Fibroblast of skin of left quadriceps (primary cell): ENCODE results near the gene METAP1D.
A peak's percentile ranks its signal among the peaks of the same experiment; 100 is the strongest.

Experiments
- DNase-seq, 2 experiments: peaks; one replicate each; pipeline ENCODE4 v3.0.0-alpha.2; 2013; ENCODE audit warnings: low read depth in 2 of 2

Gene METAP1D

GRCh38 chr2:172080641-172081220 is 81.0 kb downstream of the METAP1D start:
- DNase-seq = no peak

DNA sequence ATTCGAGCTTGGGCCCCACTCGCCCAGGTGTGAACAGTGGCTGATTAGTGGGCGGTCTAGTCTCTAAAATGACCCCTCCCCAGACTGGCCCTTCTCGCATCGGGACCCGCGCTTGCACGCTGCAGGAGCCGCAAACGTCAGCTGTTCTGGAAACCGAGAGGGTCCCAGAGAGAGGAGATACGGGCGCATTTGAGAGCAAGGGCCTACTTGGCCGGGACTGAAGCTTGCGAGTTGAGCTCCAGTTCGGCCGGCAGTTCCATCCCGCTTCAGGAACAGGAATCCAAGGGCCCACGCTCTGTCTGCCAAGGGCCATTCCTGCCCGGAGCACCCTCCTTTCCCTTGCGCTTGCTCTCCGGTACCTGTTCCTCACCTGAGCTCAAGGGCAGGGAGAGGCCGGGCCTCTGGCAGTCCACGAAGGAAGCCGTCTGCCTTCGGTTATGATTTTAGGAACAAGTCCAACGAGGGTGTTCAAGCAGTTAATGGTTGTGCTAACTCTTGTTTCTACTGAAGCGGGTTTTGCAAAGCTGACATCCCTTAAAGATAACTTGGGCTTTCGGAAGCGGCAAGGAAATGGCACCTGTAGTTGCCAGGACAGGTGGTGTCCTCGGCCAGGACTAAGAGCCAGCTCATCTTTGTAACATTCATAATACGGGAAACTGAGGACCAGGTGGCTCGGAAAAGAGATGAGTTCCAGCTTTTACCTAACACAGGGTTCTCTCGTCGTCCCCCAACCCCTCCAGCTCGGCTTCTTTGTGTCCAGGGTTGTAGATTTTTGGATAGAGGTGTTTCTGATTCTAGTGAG is 81.7 kb downstream of the METAP1D start:
- no peak for DNase-seq

- no peak for DNase-seq
Observed at GRCh38 chr2:172082105-172082943, 82.6 kb downstream of the METAP1D start.

- no peak for DNase-seq
Observed at GRCh38 chr2:172082944-172083627, 83.3 kb downstream of the METAP1D start.

GRCh38 chr2:172083628-172084394 is 84.1 kb downstream of the METAP1D start:
- DNase-seq = no peak

DNA sequence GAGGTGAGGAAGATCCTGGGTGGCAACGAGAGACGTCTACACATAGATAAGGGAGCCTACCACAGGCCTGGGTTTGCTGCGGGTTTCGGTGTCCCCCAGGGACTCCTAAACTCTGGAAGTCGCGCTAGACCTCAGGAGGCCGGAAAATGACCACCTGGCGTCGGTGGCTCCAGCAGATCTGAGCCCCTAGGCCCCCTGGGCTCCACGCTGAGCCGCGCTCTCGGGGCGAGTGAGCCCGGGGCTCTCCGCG is 84.6 kb downstream of the METAP1D start:
- DNase-seq = no peak

DNA sequence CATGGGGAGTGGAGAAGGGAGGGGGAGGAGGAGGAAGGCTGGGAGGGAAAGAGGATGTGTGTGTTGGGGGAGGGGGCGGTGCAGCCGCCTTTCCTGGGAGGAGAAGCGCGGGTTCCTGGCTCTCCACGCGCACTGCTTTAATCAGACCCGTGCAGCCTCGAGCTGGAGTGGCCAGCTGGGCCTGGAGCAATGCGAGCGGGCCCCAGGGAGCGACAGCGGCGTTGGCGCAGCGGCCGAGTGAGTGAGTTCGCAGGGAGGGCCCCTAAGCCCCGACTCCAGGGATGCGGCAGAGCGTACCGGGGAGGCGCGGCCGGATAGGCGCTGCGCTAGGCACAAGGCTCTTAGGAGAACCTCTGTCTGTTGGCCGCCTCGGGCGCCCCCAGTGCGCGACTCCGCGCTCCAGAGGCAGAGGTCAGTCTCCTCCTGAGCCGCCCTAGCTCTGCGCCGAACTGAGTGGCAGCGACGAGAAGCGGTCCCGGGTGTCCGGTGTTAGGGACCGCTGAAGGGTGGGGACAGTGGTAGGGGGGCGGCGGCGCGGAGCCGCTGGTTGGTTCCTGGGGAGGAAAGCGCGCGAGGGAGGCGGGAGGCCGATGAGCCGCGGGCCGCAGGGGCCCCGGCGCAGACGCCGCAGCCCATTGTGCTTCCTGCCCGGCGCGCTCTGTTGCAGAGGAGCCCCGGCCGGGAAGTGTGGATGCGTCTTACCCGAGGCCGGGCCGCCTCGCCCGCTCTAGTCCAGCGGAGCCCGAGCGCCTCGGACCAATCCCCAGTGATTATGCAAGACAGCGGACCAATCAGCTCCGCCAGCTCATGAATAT is 85.1 kb downstream of the METAP1D start:
- DNase-seq = peak; percentile 91 to 93

DNA sequence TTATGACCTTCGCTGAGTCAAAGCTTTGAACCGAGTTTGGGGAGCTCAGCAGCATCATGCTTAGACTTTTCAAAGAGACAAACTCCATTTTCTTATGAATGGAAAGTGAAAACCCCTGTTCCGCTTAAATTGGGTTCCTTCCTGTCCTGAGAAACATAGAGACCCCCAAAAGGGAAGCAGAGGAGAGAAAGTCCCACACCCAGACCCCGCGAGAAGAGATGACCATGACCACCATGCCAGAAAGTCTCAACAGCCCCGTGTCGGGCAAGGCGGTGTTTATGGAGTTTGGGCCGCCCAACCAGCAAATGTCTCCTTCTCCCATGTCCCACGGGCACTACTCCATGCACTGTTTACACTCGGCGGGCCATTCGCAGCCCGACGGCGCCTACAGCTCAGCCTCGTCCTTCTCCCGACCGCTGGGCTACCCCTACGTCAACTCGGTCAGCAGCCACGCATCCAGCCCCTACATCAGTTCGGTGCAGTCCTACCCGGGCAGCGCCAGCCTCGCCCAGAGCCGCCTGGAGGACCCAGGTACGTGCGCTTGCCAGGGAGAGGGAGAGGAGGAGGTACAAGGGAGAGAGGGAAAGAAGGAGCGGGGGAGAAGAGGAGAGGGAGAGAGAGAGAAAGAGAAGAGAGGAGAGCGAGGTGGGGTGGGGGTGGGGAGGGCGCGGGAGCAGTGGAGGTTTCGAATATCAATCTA is 85.9 kb downstream of the METAP1D start, which contains the start of gene DLX1:
TSS of gene DLX1 (plus strand) at position 48 of the 700 bp plus-strand sequence. CDS start at position 219, 171 bp downstream.
- DNase-seq = no peak

DNA sequence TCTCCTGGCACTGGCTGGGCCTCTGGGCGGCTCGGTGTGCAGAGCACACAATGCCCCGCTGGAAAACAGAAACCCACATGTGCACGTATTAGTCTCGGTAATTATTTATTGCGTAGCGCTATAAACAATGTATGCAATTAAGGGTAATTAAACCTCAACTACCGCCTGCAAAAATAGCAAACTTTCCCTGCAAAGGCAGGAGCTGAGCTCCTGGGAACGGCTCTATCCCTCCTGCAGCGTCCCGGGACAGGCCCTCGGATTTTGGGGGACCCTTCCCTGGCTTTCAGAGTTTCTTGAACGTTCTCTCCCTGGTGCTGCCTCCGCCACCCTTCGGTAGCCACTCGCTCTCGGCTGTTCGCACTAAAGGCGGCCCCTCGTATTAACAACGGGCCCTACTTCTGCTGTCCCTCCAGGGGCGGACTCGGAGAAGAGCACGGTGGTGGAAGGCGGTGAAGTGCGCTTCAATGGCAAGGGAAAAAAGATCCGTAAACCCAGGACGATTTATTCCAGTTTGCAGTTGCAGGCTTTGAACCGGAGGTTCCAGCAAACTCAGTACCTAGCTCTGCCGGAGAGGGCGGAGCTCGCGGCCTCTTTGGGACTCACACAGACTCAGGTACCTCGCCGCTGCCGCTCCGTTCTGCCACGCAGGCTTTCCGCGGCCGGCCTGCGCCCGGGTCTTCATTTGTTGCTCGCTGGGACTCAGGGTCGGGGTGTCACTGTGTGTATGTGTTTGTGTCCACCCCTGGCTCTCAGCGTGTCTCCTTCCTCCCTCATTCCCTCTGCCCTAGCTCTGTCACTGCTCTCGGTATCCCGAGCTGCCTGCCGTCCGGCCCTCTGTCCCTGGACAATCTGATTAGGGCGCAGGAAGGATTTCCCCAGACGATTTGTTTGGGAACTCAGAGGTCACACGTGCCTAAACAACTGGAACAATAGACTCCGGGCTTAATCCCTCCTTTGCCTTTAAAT is 86.8 kb downstream of the METAP1D start:
- no peak for DNase-seq

DNA sequence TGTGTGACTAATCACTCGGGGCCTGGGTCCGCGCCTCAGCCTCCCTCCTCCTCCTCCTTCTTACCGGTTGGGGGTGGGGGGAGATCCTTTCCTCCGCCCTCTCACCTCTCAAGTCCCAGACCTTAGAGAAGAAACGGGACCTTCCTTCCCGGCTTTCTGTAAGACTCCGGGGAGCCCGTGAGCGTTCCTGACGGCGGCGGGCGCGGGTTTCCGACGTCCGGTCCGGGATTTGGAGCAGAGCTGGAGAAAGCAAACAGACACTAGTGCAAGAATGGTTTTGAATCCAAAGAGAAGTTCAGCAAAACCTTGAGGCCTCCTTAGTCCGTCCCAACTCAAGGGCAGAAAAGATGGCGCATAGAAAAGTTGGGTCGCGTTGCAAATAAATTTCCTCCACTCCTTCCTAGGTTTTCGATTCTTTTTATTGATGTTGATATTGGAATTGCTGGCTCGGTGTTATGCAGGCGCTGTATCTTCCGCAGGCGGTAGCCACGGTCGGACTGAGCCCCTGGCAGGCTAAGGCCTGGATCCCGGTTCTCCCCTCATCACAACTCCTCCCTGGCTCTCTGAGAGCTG is 87.5 kb downstream of the METAP1D start:
- no peak for DNase-seq

DNA sequence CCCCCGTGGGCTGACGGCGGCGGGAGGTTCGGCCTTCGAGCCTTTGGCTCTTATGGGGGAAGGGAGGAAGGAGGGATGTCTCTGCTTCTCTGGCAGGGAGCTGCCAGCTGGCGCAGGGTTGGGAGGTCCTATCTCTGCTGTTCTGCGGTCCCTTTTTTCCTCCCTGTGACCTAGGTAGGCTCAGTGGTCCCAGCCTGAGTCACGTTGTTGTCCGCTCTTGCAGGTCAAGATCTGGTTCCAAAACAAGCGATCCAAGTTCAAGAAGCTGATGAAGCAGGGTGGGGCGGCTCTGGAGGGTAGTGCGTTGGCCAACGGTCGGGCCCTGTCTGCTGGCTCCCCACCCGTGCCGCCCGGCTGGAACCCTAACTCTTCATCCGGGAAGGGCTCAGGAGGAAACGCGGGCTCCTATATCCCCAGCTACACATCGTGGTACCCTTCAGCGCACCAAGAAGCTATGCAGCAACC is 88.1 kb downstream of the METAP1D start:
- no peak for DNase-seq

DNA sequence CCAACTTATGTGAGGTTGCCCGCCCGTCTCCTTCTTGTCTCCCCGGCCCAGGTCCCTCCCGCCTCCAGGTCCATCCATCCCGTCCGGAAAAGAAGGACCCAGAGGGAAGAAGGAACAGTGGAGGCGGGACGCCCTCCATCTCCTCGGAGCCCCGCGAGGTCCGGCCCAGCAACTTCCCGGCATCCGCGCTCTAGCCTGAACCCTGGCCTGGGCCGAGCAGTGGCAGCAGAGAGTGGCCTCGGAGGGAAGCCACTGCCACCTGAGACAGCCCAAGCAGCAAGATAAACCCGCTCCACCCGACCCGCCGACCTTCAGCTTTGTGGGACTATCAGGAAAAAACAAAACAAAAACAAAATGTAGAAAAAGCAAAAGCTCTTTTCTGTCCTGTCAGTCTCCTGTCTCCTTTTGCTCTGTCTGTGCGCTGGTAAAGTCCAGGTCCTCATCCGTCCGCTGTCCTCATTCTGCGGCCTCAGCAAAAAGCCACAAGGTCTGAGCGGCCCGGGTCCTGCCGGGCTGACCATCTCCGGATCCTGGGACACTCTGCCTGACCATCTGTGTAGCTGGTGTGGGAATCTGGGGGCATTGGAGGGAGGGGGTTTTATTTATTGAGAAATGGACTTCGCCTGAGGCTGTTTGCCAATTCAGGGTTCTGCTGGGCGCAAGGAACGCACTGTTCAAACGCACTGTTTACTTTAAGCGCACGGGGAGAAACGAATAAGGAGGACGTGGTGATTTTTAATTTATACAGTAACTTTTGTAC is 88.7 kb downstream of the METAP1D start:
- no peak for DNase-seq

DNA sequence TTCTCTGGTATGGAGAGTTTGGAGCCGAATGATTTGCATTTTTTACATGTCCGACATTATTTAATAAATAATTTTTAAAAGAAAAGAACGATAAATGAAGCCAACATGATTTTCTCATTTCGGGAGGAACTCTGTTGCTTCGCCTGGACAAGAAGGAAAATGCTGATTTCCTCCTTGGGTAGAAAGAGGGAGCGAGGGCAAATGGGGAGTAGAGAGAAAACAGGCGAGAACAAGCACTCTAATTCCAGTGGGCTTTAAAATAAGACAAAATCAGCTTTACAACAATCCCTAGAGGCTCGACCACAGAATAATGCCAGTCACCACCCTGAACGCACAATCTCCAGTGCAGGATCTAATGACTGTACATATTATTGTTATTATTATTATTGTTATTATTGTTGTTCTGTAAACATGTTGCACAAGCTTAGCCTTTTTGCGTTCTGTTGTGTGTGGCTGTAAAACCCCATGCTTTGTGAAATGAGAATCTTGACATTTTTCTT is 89.3 kb downstream of the METAP1D start:
- DNase-seq = no peak

- no peak for DNase-seq
Observed at GRCh38 chr2:172089633-172090032, 89.9 kb downstream of the METAP1D start.

DNA sequence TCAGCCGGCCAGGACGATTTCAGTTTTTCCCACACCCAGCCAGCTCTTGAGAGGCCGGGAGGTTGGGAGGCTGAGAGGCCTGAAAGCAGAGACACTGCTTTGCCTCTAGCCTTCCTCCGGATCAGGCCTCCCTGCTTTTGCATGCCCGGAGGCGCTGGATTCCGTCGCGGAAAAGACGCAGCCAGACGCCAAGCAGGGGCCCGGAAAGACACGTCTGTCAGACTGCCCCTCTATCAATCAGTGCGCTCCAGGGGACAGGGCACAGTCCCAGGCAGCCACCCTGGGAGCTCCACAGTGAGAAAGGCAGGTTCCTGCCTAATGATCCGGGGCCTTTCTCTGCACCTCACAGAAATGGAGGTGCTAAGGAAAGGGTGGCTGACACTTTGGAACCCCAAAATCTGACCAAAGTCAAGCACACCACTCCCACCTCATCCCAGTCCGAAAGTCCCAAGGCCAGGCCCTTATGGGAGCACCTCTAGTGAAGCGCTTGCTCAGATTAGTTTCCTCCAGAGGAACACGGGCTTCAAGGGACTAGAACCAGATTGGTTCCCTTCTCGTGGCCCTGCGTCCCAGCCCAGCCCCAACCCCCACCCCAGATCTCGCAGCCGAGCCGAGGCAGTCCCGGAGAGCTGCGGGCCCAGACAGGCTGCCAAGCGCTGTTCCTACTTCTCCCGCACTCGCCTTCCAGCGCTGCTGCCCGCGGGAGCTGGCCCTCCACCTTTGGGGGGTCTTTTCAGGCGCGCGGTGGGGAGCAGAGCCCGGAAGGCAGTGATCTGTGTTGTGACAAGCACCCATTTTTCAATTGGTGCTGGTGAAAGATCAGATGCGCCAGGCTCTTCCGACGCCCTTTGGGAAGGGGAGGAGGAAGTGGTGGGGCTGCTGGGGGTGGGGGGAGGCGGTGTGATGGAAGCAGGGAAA is 90.5 kb downstream of the METAP1D start:
- DNase-seq = no peak

DNA sequence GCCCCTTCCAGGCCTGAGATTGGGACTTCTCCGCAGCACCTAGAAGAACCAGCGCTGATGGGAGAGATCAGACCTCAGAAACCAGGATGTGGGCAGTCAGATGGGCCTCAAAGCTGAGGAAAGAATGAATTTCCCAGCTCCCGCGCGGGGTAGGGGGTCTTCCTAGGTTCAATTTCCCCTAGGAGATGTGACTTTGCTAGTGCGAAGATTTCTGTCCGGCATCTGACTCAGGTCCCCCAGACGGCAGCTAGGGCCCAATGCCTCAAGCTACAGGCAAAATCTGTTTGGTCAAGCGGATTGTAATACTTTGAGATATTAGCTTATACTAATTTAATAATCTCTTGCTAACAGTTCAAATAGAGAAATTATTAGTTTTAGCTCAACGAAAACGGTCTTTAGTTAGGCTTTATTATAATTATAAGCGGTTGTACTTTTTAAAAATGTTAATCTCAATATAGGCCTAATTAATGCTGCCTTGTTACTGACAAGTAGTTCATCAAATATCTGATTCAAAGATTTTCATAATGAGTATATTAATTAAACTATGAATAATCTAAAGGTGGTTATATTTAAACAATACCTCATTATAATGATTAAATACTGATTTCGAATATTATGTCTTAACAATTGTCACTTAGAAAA is 91.4 kb downstream of the METAP1D start:
- DNase-seq = no peak
